Mammary epithelial cell (primary cell): Measurements from ENCODE around the gene ANKRD40CL.

Source experiments
- EZH2 ChIP-seq: IDR thresholded peaks from 2 replicates; pipeline ENCODE4 v1.6.1; 2012; ENCODE audit warnings: low read length, inconsistent platforms, borderline replicate concordance
- TF ChIP-seq, protein P1 (sequence below), 2 donors: IDR thresholded peaks in 1 of 2; conservative IDR thresholded peaks in 1 of 2; 2 replicates each; pipeline ENCODE4 v1.5.1; 2011 to 2012; ENCODE audit warnings: inconsistent platforms in 2 of 2, low read length in 2 of 2, mild to moderate bottlenecking in 2 of 2, control low read depth in 1 of 2, low read depth in 1 of 2; ENCODE audit not compliant: insufficient read depth in 1 of 2; ENCODE audit errors: extremely low read depth in 1 of 2

DNA sequence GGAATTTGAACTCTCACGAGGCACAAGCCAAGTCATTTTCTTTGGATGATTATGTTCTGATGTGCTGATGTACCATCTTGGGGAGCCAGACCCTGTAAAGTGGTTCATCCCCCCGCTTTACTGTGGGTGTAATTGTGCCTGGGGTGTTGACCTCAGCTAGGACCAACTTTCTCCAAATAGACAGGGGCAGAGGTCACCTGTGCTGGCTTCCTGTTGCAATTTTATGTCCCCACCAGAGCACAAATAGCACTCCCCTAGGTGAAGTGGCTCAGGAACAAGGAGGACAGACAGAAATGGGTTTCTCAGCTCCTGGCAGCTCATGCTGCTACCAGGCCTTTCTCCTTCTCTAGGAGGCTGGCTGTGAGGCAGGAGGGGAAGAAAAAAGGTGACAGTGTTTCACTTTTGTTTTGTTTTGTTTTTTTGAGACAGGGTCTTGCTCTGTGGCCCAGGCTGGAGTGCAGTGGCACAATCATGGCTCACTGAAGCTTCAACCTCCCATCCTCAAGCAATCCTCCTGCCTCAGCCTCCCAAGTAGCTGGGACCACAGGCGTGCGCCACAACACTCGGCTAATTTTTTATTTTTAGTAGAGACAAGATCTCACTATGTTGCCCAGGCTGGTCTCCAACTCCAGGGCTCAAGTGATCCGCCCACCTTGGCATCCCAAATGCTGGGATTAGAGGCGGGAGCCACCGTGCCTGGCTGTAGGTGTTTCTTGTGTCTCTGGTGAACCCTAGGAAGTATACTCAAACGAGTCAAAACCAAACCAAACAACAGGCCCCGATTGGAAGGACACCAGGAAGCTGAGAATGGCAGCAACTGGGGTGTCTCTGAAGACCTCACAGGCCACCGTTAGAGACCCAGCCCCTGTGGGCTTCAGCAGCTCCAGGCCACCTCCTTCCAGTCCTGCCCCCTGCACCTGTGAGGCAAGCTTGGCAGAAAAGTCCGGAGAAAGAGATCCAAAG lies 35.6 kb upstream of the ANKRD40CL start:
- TF ChIP-seq, protein P1, sequence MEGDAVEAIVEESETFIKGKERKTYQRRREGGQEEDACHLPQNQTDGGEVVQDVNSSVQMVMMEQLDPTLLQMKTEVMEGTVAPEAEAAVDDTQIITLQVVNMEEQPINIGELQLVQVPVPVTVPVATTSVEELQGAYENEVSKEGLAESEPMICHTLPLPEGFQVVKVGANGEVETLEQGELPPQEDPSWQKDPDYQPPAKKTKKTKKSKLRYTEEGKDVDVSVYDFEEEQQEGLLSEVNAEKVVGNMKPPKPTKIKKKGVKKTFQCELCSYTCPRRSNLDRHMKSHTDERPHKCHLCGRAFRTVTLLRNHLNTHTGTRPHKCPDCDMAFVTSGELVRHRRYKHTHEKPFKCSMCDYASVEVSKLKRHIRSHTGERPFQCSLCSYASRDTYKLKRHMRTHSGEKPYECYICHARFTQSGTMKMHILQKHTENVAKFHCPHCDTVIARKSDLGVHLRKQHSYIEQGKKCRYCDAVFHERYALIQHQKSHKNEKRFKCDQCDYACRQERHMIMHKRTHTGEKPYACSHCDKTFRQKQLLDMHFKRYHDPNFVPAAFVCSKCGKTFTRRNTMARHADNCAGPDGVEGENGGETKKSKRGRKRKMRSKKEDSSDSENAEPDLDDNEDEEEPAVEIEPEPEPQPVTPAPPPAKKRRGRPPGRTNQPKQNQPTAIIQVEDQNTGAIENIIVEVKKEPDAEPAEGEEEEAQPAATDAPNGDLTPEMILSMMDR (conservative IDR thresholded peaks at IDR 0.05 in 1 of 2, IDR thresholded peaks at IDR 0.05 in 1 of 2; ENCODE audit: extremely low read depth in 1 of 2, insufficient read depth in 1 of 2, low read depth in 1 of 2, low read length in 2 of 2): no peak
- TF ChIP-seq EZH2: no peak
